Smooth muscle cell (in vitro differentiated cells): ENCODE results near the gene PSTK. TPM values are rescaled to one million over a fixed set of nuclear protein-coding genes. Genes with fewer than 3 reads are reported as not detected.

Source experiments
- DNase-seq: peaks from one replicate; lab custom pipeline; 2025; ENCODE audit not compliant: unreplicated experiment; lab: John Stamatoyannopoulos, UW
- H2AFZ ChIP-seq: fragments of 200-600 bp; sonication (generic); 2 replicates; pipeline ENCODE4 v1.6.0; 2016; ENCODE audit warnings: antibody characterized with exemption, low read depth, mild to moderate bottlenecking
- H3F3A ChIP-seq: fragments of 200-600 bp; sonication (generic); 2 replicates; pipeline ENCODE4 v1.6.0; 2017; ENCODE audit warnings: antibody characterized with exemption, low read depth
- H3K27ac ChIP-seq: fragments of 200-600 bp; sonication (generic); 2 replicates; pipeline ENCODE4 v1.5.1; 2016; ENCODE audit warnings: low read depth, mild to moderate bottlenecking
- H3K27me3 ChIP-seq: fragments of 200-600 bp; sonication (generic); 2 replicates; pipeline ENCODE4 v1.6.1; 2016; ENCODE audit warnings: low read depth, mild to moderate bottlenecking
- H3K36me3 ChIP-seq: fragments of 200-600 bp; sonication (generic); 2 replicates; pipeline ENCODE4 v1.5.1; 2016; ENCODE audit warnings: low read depth
- H3K4me1 ChIP-seq: fragments of 200-600 bp; sonication (generic); 2 replicates; pipeline ENCODE4 v1.5.1; 2016; ENCODE audit warnings: low read depth
- H3K4me2 ChIP-seq: fragments of 200-600 bp; sonication (generic); 2 replicates; pipeline ENCODE4 v1.6.0; 2016; ENCODE audit warnings: mild to moderate bottlenecking
- H3K4me3 ChIP-seq: fragments of 200-600 bp; sonication (generic); 2 replicates; pipeline ENCODE4 v1.5.1; 2016; ENCODE audit warnings: mild to moderate bottlenecking
- H3K79me2 ChIP-seq: fragments of 200-600 bp; sonication (generic); 2 replicates; pipeline ENCODE4 v1.6.0; 2016; ENCODE audit warnings: low read depth, mild to moderate bottlenecking
- H3K9ac ChIP-seq: fragments of 200-600 bp; sonication (generic); 2 replicates; pipeline ENCODE4 v1.6.0; 2016; ENCODE audit warnings: low read depth
- H3K9me3 ChIP-seq: fragments of 200-600 bp; sonication (generic); replicated peaks from 2 replicates; pipeline ENCODE4 v1.5.1; 2016; ENCODE audit warnings: low read depth
- H4K20me1 ChIP-seq: fragments of 200-600 bp; sonication (generic); 2 replicates; pipeline ENCODE4 v1.6.0; 2016; ENCODE audit warnings: low read depth
- CTCF ChIP-seq: fragments of 200-600 bp; sonication (generic); IDR thresholded peaks from 2 replicates; pipeline ENCODE4 v1.5.1; 2017; ENCODE audit warnings: borderline replicate concordance, mild to moderate bottlenecking, antibody characterized with exemption; ENCODE audit not compliant: insufficient read depth, poor library complexity, severe bottlenecking
- WGBS: methylation state at CpG from one replicate; pipeline ENCODE4 v1.1.7; 2016; ENCODE audit warnings: low lambda C conversion rate; 5-methylcytosine and 5-hydroxymethylcytosine counted together
- polyA plus RNA-seq: library from polyadenylated mRNA; unstranded; fragments of >200 nt; fragmentation: Nextera tagmentation; extraction: Ambion mirVana; gene quantifications from 2 replicates; pipeline ENCODE4 v1.2.1, GENCODE V29; 2016
- total RNA-seq: library from RNA; depleted of rRNA; stranded (reverse); fragments of >200 nt; gene quantifications from 2 replicates; pipeline ENCODE4 v1.2.3, GENCODE V29; 2014

The PSTK gene
- total and polyA plus RNA-seq, 2 experiments from 2014 or later: 7.0 to 14.2 TPM

- Histone ChIP-seq H3K27ac (no peak overlapping the region), H3F3A (no peaks in the 10 kb centered on the region), H3K27me3 (no peaks in the 10 kb centered on the region), H3K4me2 (no peak overlapping the region), H3K4me1 (peaks cover 8% of the 10 kb centered on the region), H3K9me3 (no peaks in the 10 kb centered on the region), H3K36me3 (no peaks in the 10 kb centered on the region), H3K9ac (no peak overlapping the region), H4K20me1 (peaks cover 5% of the 10 kb centered on the region), H2AFZ (no peak overlapping the region), H3K4me3 (no peak overlapping the region), H3K79me2 (peaks cover 14% of the 10 kb centered on the region)
- no peak for DNase-seq
- TF ChIP-seq CTCF: no peak
- 95% methylated on average over 3 of the region's 3 CpGs for WGBS
Observed at GRCh38 chr10:123011987-123012386, 31.8 kb downstream of the PSTK start.

- H3F3A ChIP-seq: no peaks in the 10 kb centered on the region
- H3K27me3 ChIP-seq: no peaks in the 10 kb centered on the region
- no peaks in the 10 kb centered on the region for H3K9me3 ChIP-seq
- H3K4me2 ChIP-seq: no peak overlapping the region
- WGBS: 98% methylated on average over 41 of the region's 43 CpGs
- H3K4me1 ChIP-seq: no peaks in the 10 kb centered on the region
- no peak overlapping the region for H3K9ac ChIP-seq
- no peaks in the 10 kb centered on the region for H3K36me3 ChIP-seq
- H2AFZ ChIP-seq: no peak overlapping the region
- no peak for TF ChIP-seq CTCF
- H3K27ac ChIP-seq: no peak overlapping the region
- H3K4me3 ChIP-seq: no peak overlapping the region
- no peaks in the 10 kb centered on the region for H3K79me2 ChIP-seq
- no peaks in the 10 kb centered on the region for H4K20me1 ChIP-seq
- no peak for DNase-seq
Observed at GRCh38 chr10:123013456-123014419, 33.5 kb downstream of the PSTK start.

- no peak overlapping the region for H2AFZ ChIP-seq
- no peaks in the 10 kb centered on the region for H3K36me3 ChIP-seq
- no peak overlapping the region for H3K4me2 ChIP-seq
- DNase-seq: no peak
- no peak overlapping the region for H3K4me3 ChIP-seq
- no peak for TF ChIP-seq CTCF
- H4K20me1 ChIP-seq: no peaks in the 10 kb centered on the region
- H3K9me3 ChIP-seq: no peaks in the 10 kb centered on the region
- H3K27ac ChIP-seq: no peak overlapping the region
- no peaks in the 10 kb centered on the region for H3K4me1 ChIP-seq
- H3F3A ChIP-seq: no peaks in the 10 kb centered on the region
- no peaks in the 10 kb centered on the region for H3K27me3 ChIP-seq
- no peak overlapping the region for H3K9ac ChIP-seq
- WGBS: 96% methylated on average over 2 of the region's 2 CpGs
- no peaks in the 10 kb centered on the region for H3K79me2 ChIP-seq
Observed at GRCh38 chr10:123014772-123015171, 34.6 kb downstream of the PSTK start.
